K562 (cell line): ENCODE measurements around the gene PIGQ. TPM values are rescaled to one million over a fixed set of nuclear protein-coding genes. Genes with fewer than 3 reads are reported as not detected.

Experiments used
- CBX8 ChIP-seq: fragments of 200-600 bp; sonication (generic); IDR thresholded peaks from 2 replicates; pipeline ENCODE4 v1.6.1; 2012; ENCODE audit warnings: borderline replicate concordance, mixed run types, low read depth, mild to moderate bottlenecking, moderate library complexity, mixed read lengths, low read length, control low read depth, inconsistent platforms; ENCODE audit not compliant: poor library complexity, severe bottlenecking; ENCODE audit errors: extremely low read depth
- CGGBP1 ChIP-seq: fragments of 250-450 bp; sonication (Bioruptor Pico); IDR thresholded peaks from 2 replicates; pipeline ENCODE4 v1.9.0; 2021; ENCODE audit warnings: mild to moderate bottlenecking
- HNRNPK ChIP-seq: fragments of 200-400 bp; formaldehyde crosslinking; IDR thresholded peaks from one replicate; pipeline ENCODE4 v1.6.1; 2018; ENCODE audit warnings: mild to moderate bottlenecking, low read depth, low read length; ENCODE audit not compliant: poor library complexity, severe bottlenecking
- HSF4 ChIP-seq: fragments of 250-450 bp; sonication (Bioruptor Pico); IDR thresholded peaks from 2 replicates; pipeline ENCODE4 v2.1.2; 2022; ENCODE audit warnings: mild to moderate bottlenecking, moderate library complexity, borderline replicate concordance
- MAZ ChIP-seq, 2 experiments: fragments of 450-650 bp in 1 of 2; sonication (generic) in 1 of 2; formaldehyde crosslinking; IDR thresholded peaks in 1 of 2; conservative IDR thresholded peaks in 1 of 2; 2 replicates each; pipeline versions ENCODE4 v1.4.0 to v1.5.0; 2020; ENCODE audit warnings: mild to moderate bottlenecking in 1 of 2, missing genetic modification reagents in 1 of 2
- PCBP2 ChIP-seq: fragments of 200-400 bp; formaldehyde crosslinking; IDR thresholded peaks from 2 replicates; pipeline ENCODE4 v1.6.1; 2018; ENCODE audit warnings: low read length, low read depth, mild to moderate bottlenecking, moderate library complexity; ENCODE audit not compliant: poor library complexity, severe bottlenecking
- SNIP1 ChIP-seq: fragments of 450-650 bp; IDR thresholded peaks from 2 replicates; pipeline ENCODE4 v1.7.1; 2017; ENCODE audit warnings: low read depth, mild to moderate bottlenecking
- TGIF2 ChIP-seq: sonication (generic); formaldehyde crosslinking; IDR thresholded peaks from 2 replicates; pipeline ENCODE4 v1.8.1; 2022; ENCODE audit warnings: mild to moderate bottlenecking, missing genetic modification reagents, moderate library complexity
- TOE1 ChIP-seq, 2 experiments: fragments of 450-650 bp in 1 of 2; sonication (generic) in 1 of 2; formaldehyde crosslinking in 1 of 2; IDR thresholded peaks; 2 replicates each; pipeline versions ENCODE4 v1.7.1 to v1.8.0; 2016 to 2022; ENCODE audit warnings: borderline replicate concordance in 2 of 2, mild to moderate bottlenecking in 2 of 2, antibody characterized with exemption in 1 of 2, inconsistent platforms in 1 of 2, low read depth in 1 of 2, missing genetic modification reagents in 1 of 2, moderate library complexity in 1 of 2
- U2AF2 ChIP-seq: fragments of 200-400 bp; formaldehyde crosslinking; optimal IDR thresholded peaks from 2 replicates; pipeline ENCODE3; 2017; ENCODE audit warnings: low read depth, mild to moderate bottlenecking, low read length
- ZNF318 ChIP-seq, 2 experiments: fragments of 450-650 bp; IDR thresholded peaks; 2 replicates each; pipeline ENCODE4 v1.6.1; 2016; ENCODE audit warnings: mild to moderate bottlenecking in 2 of 2, borderline replicate concordance in 1 of 2, low read depth in 1 of 2, moderate library complexity in 1 of 2
- polyA plus RNA-seq, 8 experiments: library from polyadenylated mRNA; depleted of rRNA in 4 of 8; stranded (reverse) in 5 of 8; unstranded in 3 of 8; fragments of >200 nt; fragmentation: Nextera tagmentation in 2 of 8; fragmentation: Illumina TruSeq in 1 of 8; extraction: Ambion mirVana in 2 of 8; extraction: Trizol in 1 of 8; gene quantifications; 2 replicates each; pipeline versions ENCODE4 v1.2.1 to v1.2.3, GENCODE V29; 2011 to 2014; ENCODE audit warnings: inconsistent platforms in 1 of 8, missing spikeins in 1 of 8
- total RNA-seq, 7 experiments: library from RNA; depleted of rRNA in 6 of 7; stranded (reverse); fragments of >200 nt in 6 of 7; fragmentation: Illumina TruSeq in 2 of 7; extraction: Trizol in 2 of 7; gene quantifications; 2 replicates each; pipeline versions ENCODE4 v1.2.1 to v1.2.3, GENCODE V29; 2011 to 2021; ENCODE audit warnings: low replicate concordance in 1 of 7
- TF ChIP-seq, protein P1 (sequence below): fragments of 250-450 bp; sonication (Bioruptor Pico); IDR thresholded peaks from 2 replicates; pipeline ENCODE4 v1.5.0; 2021; ENCODE audit warnings: mild to moderate bottlenecking, borderline replicate concordance

Gene PIGQ
- total and polyA plus RNA-seq, 9 of the 15 experiments (the other 6 are each of a cell fraction or from before 2014, with no cell fraction given), result 0.20 to 49.6 (median 11.7) TPM

DNA sequence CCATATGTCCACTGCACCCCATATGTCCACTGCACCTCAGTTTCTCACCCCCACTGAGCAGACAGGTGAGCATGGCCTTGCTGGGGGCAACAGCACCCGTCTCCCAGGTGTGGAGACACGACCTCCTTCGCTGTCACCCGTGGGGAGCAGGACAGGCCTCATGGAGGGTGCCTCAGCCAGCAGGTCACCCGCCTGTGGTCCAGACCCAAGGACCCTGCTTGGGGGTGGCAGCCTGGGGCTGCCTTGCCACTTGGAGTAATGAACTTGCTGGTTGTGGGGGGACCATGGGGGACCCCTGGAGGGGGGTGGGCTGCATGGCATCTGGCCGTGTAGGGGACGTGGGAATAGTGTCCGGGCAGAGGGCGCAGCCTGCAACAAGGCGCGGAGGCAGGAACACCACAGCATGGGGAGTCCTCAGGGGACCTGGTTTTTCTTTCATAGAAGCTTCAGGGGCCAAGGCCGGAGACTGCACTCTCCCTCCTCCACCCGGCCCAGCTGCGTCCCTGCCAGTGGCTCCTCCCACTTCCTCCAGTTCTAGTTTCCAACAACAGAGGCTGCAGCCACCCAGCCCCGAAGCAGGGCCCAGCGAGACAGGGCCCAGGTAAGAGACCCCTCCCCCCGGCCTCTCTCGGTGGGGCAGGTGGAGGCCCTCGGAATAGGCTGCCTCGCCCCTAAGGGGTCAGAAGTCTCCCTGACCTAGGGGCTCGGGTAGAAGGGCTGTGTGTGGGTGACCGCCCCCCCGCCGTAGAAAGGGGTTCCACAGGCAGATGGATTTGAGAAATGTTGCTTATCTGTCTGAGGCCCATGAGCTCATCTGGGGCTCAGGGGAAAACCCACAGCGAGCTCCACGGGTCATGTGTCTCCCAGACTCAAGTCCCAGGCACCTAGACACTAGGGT, 3.0 kb upstream of the PIGQ start, which contains the start of gene NHLRC4 (continued):
- TF ChIP-seq HSF4 (CRISPR knock-in tag) (no peak), U2AF2 (no peak), ZNF318 (IDR thresholded peaks at IDR 0.05; ENCODE audit: borderline replicate concordance in 1 of 2, low read depth in 1 of 2) (peak in 1 of 2 experiments; percentile 61; a peak in 1 of 4 replicates), HNRNPK (no peak), TGIF2 (no peak), TOE1 (IDR thresholded peaks at IDR 0.05; ENCODE audit: borderline replicate concordance) (peak; percentile 65), TOE1 (CRISPR knock-in tag; IDR thresholded peaks at IDR 0.05; ENCODE audit: borderline replicate concordance, low read depth) (no peak), CGGBP1 (CRISPR knock-in tag) (no peak), SNIP1 (no peak), CBX8 (no peak), MAZ (CRISPR knock-in tag; conservative IDR thresholded peaks at IDR 0.05 in 1 of 2, IDR thresholded peaks at IDR 0.05 in 1 of 2) (peak; percentile 71 to 84), PCBP2 (no peak)
- TF ChIP-seq, protein P1, sequence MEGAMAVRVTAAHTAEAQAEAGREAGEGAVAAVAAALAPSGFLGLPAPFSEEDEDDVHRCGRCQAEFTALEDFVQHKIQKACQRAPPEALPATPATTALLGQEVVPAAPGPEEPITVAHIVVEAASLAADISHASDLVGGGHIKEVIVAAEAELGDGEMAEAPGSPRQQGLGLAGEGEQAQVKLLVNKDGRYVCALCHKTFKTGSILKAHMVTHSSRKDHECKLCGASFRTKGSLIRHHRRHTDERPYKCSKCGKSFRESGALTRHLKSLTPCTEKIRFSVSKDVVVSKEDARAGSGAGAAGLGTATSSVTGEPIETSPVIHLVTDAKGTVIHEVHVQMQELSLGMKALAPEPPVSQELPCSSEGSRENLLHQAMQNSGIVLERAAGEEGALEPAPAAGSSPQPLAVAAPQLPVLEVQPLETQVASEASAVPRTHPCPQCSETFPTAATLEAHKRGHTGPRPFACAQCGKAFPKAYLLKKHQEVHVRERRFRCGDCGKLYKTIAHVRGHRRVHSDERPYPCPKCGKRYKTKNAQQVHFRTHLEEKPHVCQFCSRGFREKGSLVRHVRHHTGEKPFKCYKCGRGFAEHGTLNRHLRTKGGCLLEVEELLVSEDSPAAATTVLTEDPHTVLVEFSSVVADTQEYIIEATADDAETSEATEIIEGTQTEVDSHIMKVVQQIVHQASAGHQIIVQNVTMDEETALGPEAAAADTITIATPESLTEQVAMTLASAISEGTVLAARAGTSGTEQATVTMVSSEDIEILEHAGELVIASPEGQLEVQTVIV (CRISPR knock-in tag), result no peak
